HepG2 (cell line): ENCODE results near the gene HIBADH.

ENCODE experiments used
- ASH2L ChIP-seq: fragments of 300-600, 200-600 bp; sonication (generic); IDR thresholded peaks from 2 replicates; pipeline ENCODE4 v1.7.0; 2017; ENCODE audit warnings: low read depth, mild to moderate bottlenecking, moderate library complexity, mixed read lengths, low read length; ENCODE audit not compliant: insufficient read length
- JUND ChIP-seq: sonication (generic); formaldehyde crosslinking; IDR thresholded peaks from 2 replicates; pipeline ENCODE4 v1.8.0; 2022; ENCODE audit warnings: mild to moderate bottlenecking, missing genetic modification reagents

DNA sequence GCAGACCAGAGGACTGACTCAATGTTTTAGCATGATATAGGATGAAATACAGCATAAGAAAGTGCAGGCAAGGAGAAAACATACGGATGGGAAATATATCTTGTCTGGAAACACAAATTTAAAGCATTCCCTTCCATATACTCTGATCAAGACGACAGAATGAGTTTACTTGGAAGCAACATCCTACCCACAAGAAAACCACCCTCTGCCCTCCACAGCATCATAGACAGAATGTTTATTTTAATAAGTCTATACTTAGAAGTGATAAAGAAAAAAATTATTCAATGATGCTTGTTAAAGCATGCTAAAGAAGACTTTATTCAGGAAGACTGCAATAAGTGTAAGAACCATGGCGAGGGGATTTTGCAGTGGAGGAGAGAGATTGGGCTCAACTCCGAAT is 32.4 kb upstream of the HIBADH start:
- TF ChIP-seq JUND (CRISPR knock-in tag) = no peak
- TF ChIP-seq ASH2L = no peak
